SU-DHL-6 (cell line): ENCODE data around the gene GHRH.

ENCODE experiments used
- H2AFZ ChIP-seq: fragments of 200-600 bp; sonication (generic); 2 replicates; pipeline ENCODE4 v1.6.1; 2014; ENCODE audit warnings: low read depth, mild to moderate bottlenecking, moderate library complexity, mixed read lengths, antibody characterized with exemption, low read length; ENCODE audit not compliant: severe bottlenecking
- H3F3A ChIP-seq: fragments of 200-600 bp; shearing (Covaris generic); 2 replicates; pipeline ENCODE4 v1.6.0; 2016; ENCODE audit warnings: antibody characterized with exemption, mild to moderate bottlenecking; ENCODE audit not compliant: insufficient read depth
- H3K27ac ChIP-seq: fragments of 200-600 bp; sonication (generic); 2 replicates; pipeline ENCODE4 v1.5.1; 2016; ENCODE audit warnings: low read depth, mild to moderate bottlenecking, low read length, moderate library complexity, mixed read lengths
- H3K27me3 ChIP-seq: fragments of 200-600 bp; sonication (generic), shearing (Covaris generic); 2 replicates; pipeline ENCODE4 v1.6.0; 2014; ENCODE audit warnings: mild to moderate bottlenecking, low read length
- H3K36me3 ChIP-seq: fragments of 200-600 bp; sonication (generic); 2 replicates; pipeline ENCODE4 v1.6.1; 2014; ENCODE audit warnings: mild to moderate bottlenecking, low read length, mixed read lengths
- H3K4me2 ChIP-seq: fragments of 300-600, 200-600 bp; shearing (Covaris generic), sonication (generic); 2 replicates; pipeline ENCODE4 v1.6.0; 2014; ENCODE audit warnings: low read length, low read depth, mild to moderate bottlenecking; ENCODE audit not compliant: poor library complexity, severe bottlenecking
- H3K4me3 ChIP-seq: fragments of 200-600 bp; sonication (generic); 2 replicates; pipeline ENCODE4 v1.5.1; 2014; ENCODE audit warnings: antibody characterized with exemption, low read length, mild to moderate bottlenecking, mixed read lengths; ENCODE audit not compliant: insufficient read depth, poor library complexity, severe bottlenecking
- H3K79me2 ChIP-seq: fragments of 200-600 bp; sonication (generic); 2 replicates; pipeline ENCODE4 v1.6.1; 2014; ENCODE audit warnings: mild to moderate bottlenecking, low read length, moderate library complexity; ENCODE audit not compliant: insufficient read depth
- H3K9ac ChIP-seq: fragments of 200-600 bp; sonication (generic); 2 replicates; pipeline ENCODE4 v1.7.0; 2014; ENCODE audit warnings: mild to moderate bottlenecking, low read length
- H3K9me2 ChIP-seq: fragments of 200-600 bp; sonication (generic); replicated peaks from 2 replicates; pipeline ENCODE4 v1.6.1; 2014; ENCODE audit warnings: low read length; ENCODE audit not compliant: insufficient read depth
- H3K9me3 ChIP-seq: fragments of 200-600 bp; sonication (generic); 2 replicates; pipeline ENCODE4 v1.6.1; 2014; ENCODE audit warnings: low read length, mixed read lengths; ENCODE audit not compliant: insufficient read depth
- H4K20me1 ChIP-seq: fragments of 200-600 bp; sonication (generic); 2 replicates; pipeline ENCODE4 v1.6.1; 2014; ENCODE audit warnings: low read depth, mild to moderate bottlenecking, antibody characterized with exemption, low read length, moderate library complexity, mixed read lengths
- CTCF ChIP-seq: fragments of 200-600 bp; sonication (generic); IDR thresholded peaks from one replicate; pipeline ENCODE4 v1.5.1; 2017; ENCODE audit warnings: antibody characterized with exemption, mild to moderate bottlenecking, low read length, moderate library complexity; ENCODE audit not compliant: insufficient read depth, poor library complexity, severe bottlenecking
- EZH2phosphoT487 ChIP-seq: fragments of 200-600 bp; sonication (generic), shearing (Covaris generic); conservative IDR thresholded peaks from 2 replicates; pipeline ENCODE4 v1.6.1; 2018; ENCODE audit warnings: mild to moderate bottlenecking, antibody characterized with exemption, low read length, moderate library complexity, mixed read lengths

Gene GHRH

DNA sequence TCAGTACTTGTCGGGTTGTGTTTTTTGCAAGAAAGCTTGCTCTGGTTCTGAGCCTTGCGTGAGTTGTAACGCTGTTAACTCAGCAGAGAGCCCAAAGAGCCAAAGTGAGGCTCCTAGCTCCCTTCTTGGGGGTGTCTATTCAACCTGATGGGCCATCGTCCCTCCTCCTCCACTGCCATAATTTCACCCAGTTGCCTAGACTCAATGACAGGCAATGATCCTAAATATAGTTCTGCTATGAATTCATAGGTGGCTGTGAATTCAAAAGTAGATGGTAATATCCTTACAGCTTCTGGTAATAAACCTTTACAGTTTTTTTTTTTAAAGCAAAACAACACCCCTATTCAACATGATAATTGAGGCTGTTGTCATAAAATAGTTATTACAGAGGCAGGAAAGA lies 39.5 kb downstream of the GHRH start:
- H3K4me3 ChIP-seq, result no peak overlapping the region
- H4K20me1 ChIP-seq, result no peaks in the 10 kb centered on the region
- H3K9me2 ChIP-seq, result no peaks in the 10 kb centered on the region
- H3K27me3 ChIP-seq, result no peaks in the 10 kb centered on the region
- H3F3A ChIP-seq, result no peaks in the 10 kb centered on the region
- no peak overlapping the region for H2AFZ ChIP-seq
- H3K9ac ChIP-seq, result no peak overlapping the region
- TF ChIP-seq CTCF (no peak), EZH2phosphoT487 (no peak)
- H3K36me3 ChIP-seq, result peaks cover 35% of the 10 kb centered on the region
- H3K27ac ChIP-seq, result no peak overlapping the region
- H3K9me3 ChIP-seq, result no peaks in the 10 kb centered on the region
- H3K4me2 ChIP-seq, result no peak overlapping the region
- H3K79me2 ChIP-seq, result no peaks in the 10 kb centered on the region

GRCh38 chr20:37220731-37221130 lies 40.9 kb downstream of the GHRH start:
- Histone ChIP-seq H4K20me1 (no peaks in the 10 kb centered on the region), H3K9ac (no peak overlapping the region), H3K36me3 (peaks cover 30% of the 10 kb centered on the region), H3K27ac (no peak overlapping the region), H3K4me3 (no peak overlapping the region), H2AFZ (no peak overlapping the region), H3F3A (no peaks in the 10 kb centered on the region), H3K9me2 (no peaks in the 10 kb centered on the region), H3K79me2 (no peaks in the 10 kb centered on the region), H3K27me3 (no peaks in the 10 kb centered on the region), H3K9me3 (no peaks in the 10 kb centered on the region), H3K4me2 (no peak overlapping the region)
- no peak for TF ChIP-seq CTCF
- TF ChIP-seq EZH2phosphoT487, result no peak

- TF ChIP-seq CTCF, result no peak
- TF ChIP-seq EZH2phosphoT487, result no peak
- no peak overlapping the region for H3K4me3 ChIP-seq
- H3K9me3 ChIP-seq, result no peaks in the 10 kb centered on the region
- H3K9me2 ChIP-seq, result no peaks in the 10 kb centered on the region
- H2AFZ ChIP-seq, result no peak overlapping the region
- H4K20me1 ChIP-seq, result no peaks in the 10 kb centered on the region
- no peaks in the 10 kb centered on the region for H3F3A ChIP-seq
- H3K27me3 ChIP-seq, result no peaks in the 10 kb centered on the region
- no peaks in the 10 kb centered on the region for H3K79me2 ChIP-seq
- peaks cover 36% of the 10 kb centered on the region for H3K36me3 ChIP-seq
- no peak overlapping the region for H3K9ac ChIP-seq
- H3K4me2 ChIP-seq, result no peak overlapping the region
- no peak overlapping the region for H3K27ac ChIP-seq
Measured at GRCh38 chr20:37219751-37220668, 41.6 kb downstream of the GHRH start.
